SK-MEL-5 (cell line): ENCODE results near the gene RPS3. TPM values are rescaled to one million over a fixed set of nuclear protein-coding genes. Genes with fewer than 3 reads are reported as not detected.

ENCODE experiments used
- DNase-seq: peaks from one replicate; pipeline ENCODE4 v3.0.0-alpha.2; 2016; ENCODE audit warnings: low read depth, low spot score
- in situ Hi-C: cut with HindIII; loops from 2 replicates; pipeline ENCODE4 v1.10.0; 2016; ENCODE audit warnings: low sequenced_read_pairs, high pct_unique_total_duplicates, low pct_unique_long_range_greater_than_20kb
- small RNA-seq, 2 experiments: library from RNA; depleted of rRNA; stranded (forward); fragments of <200 nt; gene quantifications; one replicate each; pipeline ENCODE3, GENCODE V24; 2014
- total RNA-seq: library from RNA; depleted of rRNA; stranded (reverse); fragments of >200 nt; shearing (Covaris generic); gene quantifications from 2 replicates; pipeline ENCODE4 v1.2.3, GENCODE V29; 2014; rRNA removed

RPS3 gene
- total RNA-seq, 1 experiment from 2014 or later = 3,453 TPM

DNA sequence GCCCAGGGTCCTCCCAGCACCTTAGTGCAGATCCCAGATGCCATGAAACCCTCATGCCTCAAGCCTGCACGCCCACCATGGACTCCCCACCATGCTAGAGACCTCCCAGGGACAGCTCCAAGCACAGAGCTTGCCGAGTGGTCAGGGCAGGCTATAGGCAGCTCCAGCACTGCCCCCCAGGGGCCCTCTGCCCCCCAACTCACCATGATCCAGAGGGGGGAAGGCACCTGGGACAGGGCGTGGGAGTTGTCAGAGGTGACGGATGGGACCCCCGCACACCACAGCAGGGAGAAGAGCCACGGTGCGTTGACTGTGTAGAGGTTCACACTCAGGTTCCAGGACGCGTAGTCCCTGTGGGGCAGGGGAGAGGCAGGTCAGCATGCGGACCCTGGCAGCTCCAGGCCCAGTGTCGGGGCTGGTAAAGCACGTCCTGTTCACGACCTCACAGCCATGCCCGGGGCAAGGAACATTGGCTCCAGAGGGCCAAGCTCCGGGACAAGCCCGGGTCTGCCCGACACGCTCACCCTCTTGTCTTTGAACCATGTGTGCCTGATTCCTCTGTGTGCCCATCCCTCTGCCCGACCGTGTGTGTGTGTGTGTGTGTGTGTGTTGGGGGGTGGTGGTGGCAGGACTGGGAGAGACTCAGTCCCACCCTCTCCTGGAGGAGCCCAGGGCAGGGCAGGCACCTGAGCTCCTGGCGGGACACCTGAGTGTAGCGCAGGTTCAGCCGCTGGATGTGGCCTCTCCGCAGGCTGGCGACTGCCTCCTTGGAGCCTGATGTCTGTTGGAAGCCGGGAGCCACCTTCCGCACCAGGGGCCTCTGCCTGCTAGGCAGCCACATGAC lies 41.9 kb downstream of the RPS3 start:
- in situ Hi-C loops = no loop called here
- DNase-seq = no peak

GRCh38 chr11:75441804-75442132 lies 42.5 kb downstream of the RPS3 start:
- in situ Hi-C loops = no loop called here
- no peak for DNase-seq

DNA sequence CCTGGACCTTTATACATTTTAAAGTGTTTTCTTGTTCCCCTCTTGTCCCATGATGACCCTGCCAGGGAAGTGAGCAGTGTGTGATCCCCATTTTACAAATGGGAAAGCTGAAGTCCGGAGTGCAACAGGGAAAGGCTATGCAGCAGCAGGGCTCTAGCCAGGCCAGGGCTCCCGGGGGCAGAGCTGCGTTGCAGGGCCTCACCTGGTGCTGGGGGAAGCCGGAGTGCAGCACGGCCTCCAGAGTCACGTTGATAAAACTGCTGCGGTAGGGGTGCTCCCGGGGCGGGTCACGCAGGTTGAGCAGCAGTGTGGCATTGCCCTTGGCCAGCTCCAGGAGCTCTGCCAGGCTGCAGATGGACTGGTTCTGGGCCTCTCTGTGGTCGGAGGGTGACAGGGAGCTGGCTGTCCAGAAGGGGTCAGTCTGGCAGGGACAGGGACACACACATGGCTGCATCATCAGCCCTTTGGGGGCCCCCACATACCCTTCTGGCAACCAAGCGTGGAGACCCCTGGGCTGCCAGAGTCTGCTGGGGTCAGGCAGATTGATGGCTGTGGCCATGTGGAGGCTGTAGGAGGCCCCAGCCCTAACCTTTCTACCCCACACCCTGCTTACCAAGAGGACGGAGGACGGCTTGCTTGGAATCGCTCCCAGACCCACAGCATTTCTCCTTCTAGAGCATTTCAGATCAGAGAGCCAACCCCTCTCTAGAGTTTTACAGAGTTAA lies 43.0 kb downstream of the RPS3 start:
- in situ Hi-C loops = no loop called here
- no peak for DNase-seq

DNA sequence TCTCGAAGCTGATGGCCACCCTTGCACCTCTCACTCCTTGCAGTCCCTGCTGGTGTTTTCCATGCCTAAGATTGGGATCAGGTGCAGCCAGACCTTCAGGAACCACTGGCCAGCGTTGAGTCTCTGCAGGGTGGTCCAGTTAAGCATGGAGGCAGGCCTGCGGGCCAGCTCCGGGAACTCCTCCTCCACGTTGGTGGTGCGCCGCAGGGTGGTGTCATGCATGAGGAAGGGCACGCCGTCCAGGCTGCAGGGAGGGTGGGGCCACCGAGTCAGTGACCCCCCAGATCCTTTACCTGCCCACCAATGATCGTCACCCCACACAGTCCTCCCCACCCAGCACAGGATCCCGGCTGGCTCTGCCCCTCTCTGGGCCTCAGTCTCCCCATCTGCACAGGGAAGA lies 43.7 kb downstream of the RPS3 start:
- in situ Hi-C loops = no loop called here
- no peak for DNase-seq

DNA sequence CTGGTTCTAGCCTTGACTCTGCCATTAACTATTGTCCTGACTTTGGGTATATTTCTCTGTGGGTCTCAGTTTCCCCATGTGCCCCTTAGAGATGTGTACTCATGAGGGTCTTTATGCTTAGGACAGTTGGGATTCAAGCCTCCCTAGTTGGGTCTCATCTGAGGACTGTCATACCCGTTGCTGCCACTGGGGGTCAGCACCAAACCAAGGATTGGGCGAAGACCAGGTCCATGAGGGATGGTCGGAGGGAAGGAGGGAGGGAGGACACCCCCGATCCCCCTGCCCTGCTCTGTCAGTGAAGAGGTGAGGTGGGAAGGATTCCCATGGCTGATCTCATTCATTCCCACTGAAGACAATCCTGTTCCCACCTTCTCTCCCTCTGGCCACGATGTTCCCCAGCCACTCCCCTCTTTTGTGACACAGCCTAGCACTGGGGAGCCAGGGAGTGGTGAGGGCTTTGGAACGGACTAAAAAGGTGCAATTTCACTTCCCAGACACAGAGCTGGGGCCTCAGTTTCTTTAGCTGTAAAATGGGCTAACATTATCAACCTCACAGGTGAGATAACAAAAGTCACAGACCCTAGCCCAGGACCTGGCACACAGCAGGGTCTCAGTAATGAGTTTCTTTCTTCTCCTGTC lies 46.1 kb downstream of the RPS3 start:
- in situ Hi-C loops = no loop called here
- peak; percentile 84 for DNase-seq

GRCh38 chr11:75447415-75447814 lies 48.1 kb downstream of the RPS3 start:
- in situ Hi-C loops = no loop called here
- DNase-seq = no peak

DNA sequence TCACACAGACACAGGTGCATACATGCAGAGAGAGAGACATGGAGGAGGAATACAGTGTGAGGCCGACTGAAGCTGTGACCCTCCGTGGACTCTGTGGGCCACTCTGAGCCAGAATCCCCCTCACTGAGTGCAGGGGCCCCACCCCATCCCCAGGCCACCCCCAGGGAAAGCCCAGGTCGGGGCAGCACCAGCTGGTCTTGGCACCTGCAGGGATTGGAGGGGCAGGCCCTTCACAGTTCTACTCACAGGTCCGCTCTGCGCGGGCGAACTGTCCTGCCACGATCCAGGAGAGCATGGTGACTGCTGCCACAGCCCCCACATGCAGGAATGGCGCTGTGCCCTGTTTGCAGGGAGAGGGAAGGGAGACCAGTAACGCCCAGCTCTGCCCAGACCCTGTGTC lies 50.0 kb downstream of the RPS3 start:
- in situ Hi-C loops = no loop called here
- no peak for DNase-seq

- in situ Hi-C loops = no loop called here
- no peak for DNase-seq
These were observed 50.5 kb downstream of the RPS3 start for GRCh38 chr11:75449776-75450175.

GRCh38 chr11:75450236-75450635 lies 50.9 kb downstream of the RPS3 start:
- in situ Hi-C loops = no loop called here
- no peak for DNase-seq

DNA sequence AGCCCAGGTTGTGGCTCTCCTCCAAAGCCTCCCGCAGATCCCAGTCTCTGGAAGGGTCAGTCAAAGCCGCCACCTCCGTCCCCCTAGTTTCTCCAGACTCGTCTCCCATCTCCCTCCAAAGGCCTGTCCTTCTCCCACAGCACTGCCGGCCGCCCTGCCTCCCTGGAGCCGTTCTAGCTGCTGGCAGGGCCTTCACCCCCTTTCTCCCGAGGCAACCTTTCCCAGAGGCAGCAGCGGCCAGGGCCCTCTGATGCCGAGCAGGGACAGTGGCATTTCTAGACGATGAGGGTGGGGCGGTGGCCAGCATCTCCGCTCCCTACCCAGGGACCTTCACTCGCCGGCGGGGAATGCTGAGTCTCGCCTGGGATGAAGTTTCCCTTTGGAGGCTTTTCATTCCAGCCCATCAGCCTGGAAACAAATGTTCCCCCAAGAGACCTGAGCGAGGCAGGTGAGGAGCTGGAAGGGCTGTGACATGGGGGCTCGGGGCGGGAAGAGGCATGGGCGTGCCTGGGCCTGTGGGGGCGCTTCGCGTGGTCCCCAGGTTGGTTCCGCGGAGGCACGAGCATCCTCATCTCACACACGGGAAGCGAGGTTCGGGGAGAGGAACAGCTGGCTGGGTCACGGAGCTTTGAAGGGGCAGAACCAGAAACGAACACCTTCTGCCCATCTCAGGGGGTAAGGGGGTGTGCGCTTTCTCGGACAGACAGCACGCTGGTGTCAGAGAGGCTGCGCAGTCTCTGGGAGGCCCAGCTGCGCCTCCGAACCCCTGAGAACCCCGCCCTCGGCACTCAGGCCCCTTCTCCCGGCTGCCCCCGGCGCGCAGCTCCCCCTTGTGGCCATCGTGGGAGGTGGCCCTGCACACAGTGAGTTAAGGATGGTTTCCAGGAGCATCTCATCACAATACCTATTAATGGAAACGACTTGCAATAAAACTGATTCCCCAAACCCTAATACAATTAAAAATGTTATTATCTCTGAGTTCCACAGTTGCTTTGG lies 51.8 kb downstream of the RPS3 start:
- DNase-seq = peak; percentile 20
- in situ Hi-C loops = no loop called here

GRCh38 chr11:75453916-75454655 lies 54.8 kb downstream of the RPS3 start:
- DNase-seq = no peak
- in situ Hi-C loops = no loop called here

GRCh38 chr11:75454987-75455386 lies 55.7 kb downstream of the RPS3 start:
- DNase-seq = no peak
- in situ Hi-C loops = no loop called here

Small RNAs within 50 kb of the gene (small RNA-seq; reads per million reads assigned to genes)
- gene SNORD15A (0 reads per million in 2 experiments), gene SNORD15B (31.2 to 410 reads per million in 2 experiments)

Other genes with a start within 250 kb of the RPS3 start
- gene SLCO2B1, start 248.4 kb upstream of the RPS3 start, total RNA-seq = 0.13 TPM in 1 of 2 replicates, not detected in the other
- gene TPBGL, start 158.7 kb upstream of the RPS3 start, total RNA-seq = 1.4 and 2.7 TPM in 2 replicates
- gene ARRB1, start 47.9 kb upstream of the RPS3 start, total RNA-seq = 27.7 and 30.7 TPM in 2 replicates
- 0.08 and 0.24 TPM in 2 replicates for gene KLHL35, start 33.7 kb downstream of the RPS3 start, total RNA-seq
- 107 and 109 TPM in 2 replicates for gene GDPD5, start 126.4 kb downstream of the RPS3 start, total RNA-seq
- 21.5 and 21.6 TPM in 2 replicates for gene SERPINH1, start 162.7 kb downstream of the RPS3 start, total RNA-seq